Caco-2 (cell line): ENCODE data around the gene MAD1L1. TPM values are rescaled to one million over a fixed set of nuclear protein-coding genes. Genes with fewer than 3 reads are reported as not detected.

Source experiments
- BruUV-seq: library from RNA; stranded (reverse); fragments of 400-500 nt; replicated peaks from 2 replicates; lab custom pipeline; 2021; lab: Mats Ljungman, UMichigan
- CTCF ChIA-PET: fragments of 300-600 bp; sonication (Branson Sonifier 250); formaldehyde crosslinking; loops from one replicate; lab custom pipeline; 2022; ENCODE audit warnings: antibody characterized with exemption; lab: Charles Lee
- POLR2A ChIA-PET: fragments of 300-600 bp; sonication (Branson Sonifier 250); formaldehyde crosslinking; loops from one replicate; lab custom pipeline; 2022; ENCODE audit warnings: antibody characterized with exemption; lab: Charles Lee
- DNase-seq, 2 experiments: peaks; one replicate each; pipeline versions ENCODE4 v3.0.0 to v3.0.0-alpha.2; 2020 to 2022
- H3K27me3 ChIP-seq: replicated peaks from 2 replicates; pipeline ENCODE4 v1.6.0; 2011; ENCODE audit warnings: low read length; ENCODE audit not compliant: control insufficient read depth, insufficient read depth
- H3K36me3 ChIP-seq: 2 replicates; pipeline ENCODE4 v1.5.1; 2011; ENCODE audit warnings: low read length; ENCODE audit not compliant: control insufficient read depth, insufficient read depth
- H3K4me1 ChIP-seq: fragments of 250-450 bp; sonication (Bioruptor Pico); 2 replicates; pipeline ENCODE4 v1.5.1; 2020; ENCODE audit warnings: mild to moderate bottlenecking
- H3K4me3 ChIP-seq: 2 replicates; pipeline ENCODE4 v1.5.1; 2011; ENCODE audit warnings: low read depth, mild to moderate bottlenecking, control low read depth, low read length
- H3K9me3 ChIP-seq: fragments of 250-450 bp; sonication (Bioruptor Pico); 2 replicates; pipeline ENCODE4 v1.5.1; 2020; ENCODE audit warnings: mild to moderate bottlenecking, moderate library complexity
- H3K27ac Mint-ChIP-seq: one replicate; pipeline ENCODE4 v1.8.0; 2022; ENCODE audit warnings: mixed read lengths; ENCODE audit not compliant: unreplicated experiment
- H3K27me3 Mint-ChIP-seq: one replicate; pipeline ENCODE4 v1.8.0; 2022; ENCODE audit warnings: mixed read lengths; ENCODE audit not compliant: insufficient read depth, unreplicated experiment
- H3K36me3 Mint-ChIP-seq: one replicate; pipeline ENCODE4 v1.8.0; 2022; ENCODE audit warnings: mild to moderate bottlenecking, mixed read lengths; ENCODE audit not compliant: insufficient read depth, unreplicated experiment
- H3K4me1 Mint-ChIP-seq: one replicate; pipeline ENCODE4 v1.8.0; 2022; ENCODE audit warnings: low read depth, mixed read lengths; ENCODE audit not compliant: unreplicated experiment
- H3K4me3 Mint-ChIP-seq: one replicate; pipeline ENCODE4 v1.8.0; 2022; ENCODE audit warnings: mild to moderate bottlenecking, moderate library complexity, mixed read lengths; ENCODE audit not compliant: unreplicated experiment
- H3K9me3 Mint-ChIP-seq: one replicate; pipeline ENCODE4 v1.8.0; 2022; ENCODE audit warnings: mixed read lengths; ENCODE audit not compliant: unreplicated experiment
- intact Hi-C: fragments of 100-400 bp; cut with micrococcal nuclease; formaldehyde crosslinking; loops from one replicate; pipeline ENCODE4 v1.10.0; 2022; ENCODE audit not compliant: unreplicated experiment
- total RNA-seq: library from RNA; stranded (reverse); gene quantifications from 2 replicates; pipeline ENCODE4 v1.2.3, GENCODE V29; 2022
- TF ChIP-seq, protein P1 (sequence below), 2 experiments: fragments of 200-600 bp in 1 of 2; IDR thresholded peaks; 1 replicate in 1 of 2; 2 replicates in 1 of 2; pipeline versions ENCODE4 v1.5.1 to v1.8.0; 2011 to 2022; ENCODE audit warnings: antibody characterized with exemption in 1 of 2, control low read depth in 1 of 2, inconsistent platforms in 1 of 2, low read depth in 1 of 2, low read length in 1 of 2, mild to moderate bottlenecking in 1 of 2, moderate library complexity in 1 of 2; ENCODE audit not compliant: insufficient read depth in 1 of 2, severe bottlenecking in 1 of 2, unreplicated experiment in 1 of 2

Gene MAD1L1
- total RNA-seq, 1 experiment from 2014 or later = 58.6 TPM

DNA sequence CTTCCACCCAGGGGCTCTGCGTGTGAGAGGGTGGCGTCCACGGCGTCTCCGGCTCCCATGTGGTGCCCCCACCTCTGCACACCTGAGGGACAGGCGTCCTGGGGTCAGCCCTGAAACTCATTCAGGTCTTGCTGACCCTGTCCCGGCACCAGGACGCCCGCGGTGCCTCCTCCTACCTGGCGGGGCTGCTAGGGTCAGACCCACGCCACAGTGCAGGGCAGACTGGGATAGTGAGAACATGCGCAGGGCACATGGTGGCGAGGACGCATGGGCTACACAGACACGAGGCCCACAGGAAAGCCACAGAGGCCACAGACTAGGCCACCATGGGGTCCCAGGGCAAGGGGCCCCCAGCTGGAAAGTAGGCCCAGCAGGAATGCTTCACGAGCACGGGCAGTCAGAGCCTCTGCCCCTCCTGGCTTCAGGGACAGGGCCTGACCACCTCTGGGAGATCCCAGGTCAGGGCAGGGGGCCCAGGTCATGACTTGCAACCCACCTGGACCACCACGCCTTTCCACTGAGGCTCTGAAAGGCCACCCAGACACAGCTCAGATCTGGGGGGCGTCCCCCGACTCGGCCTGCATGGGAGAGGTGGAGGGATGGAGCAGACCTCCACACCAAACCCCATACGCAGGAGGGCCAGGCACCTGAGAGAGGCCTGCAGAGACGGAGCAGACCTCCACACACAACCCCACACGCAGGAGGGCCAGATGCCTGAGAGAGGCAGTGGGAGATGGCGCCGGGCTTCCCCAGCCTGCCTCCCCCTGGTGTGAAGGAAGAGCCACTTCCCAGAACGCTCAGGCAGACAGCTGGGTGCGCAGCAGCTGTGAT is 374.1 kb downstream of the MAD1L1 start:
- no peaks in the 10 kb centered on the region for H3K4me1 Mint-ChIP-seq
- H3K9me3 Mint-ChIP-seq = no peaks in the 10 kb centered on the region
- peaks cover 8% of the 10 kb centered on the region for H3K36me3 Mint-ChIP-seq
- TF ChIP-seq, protein P1, sequence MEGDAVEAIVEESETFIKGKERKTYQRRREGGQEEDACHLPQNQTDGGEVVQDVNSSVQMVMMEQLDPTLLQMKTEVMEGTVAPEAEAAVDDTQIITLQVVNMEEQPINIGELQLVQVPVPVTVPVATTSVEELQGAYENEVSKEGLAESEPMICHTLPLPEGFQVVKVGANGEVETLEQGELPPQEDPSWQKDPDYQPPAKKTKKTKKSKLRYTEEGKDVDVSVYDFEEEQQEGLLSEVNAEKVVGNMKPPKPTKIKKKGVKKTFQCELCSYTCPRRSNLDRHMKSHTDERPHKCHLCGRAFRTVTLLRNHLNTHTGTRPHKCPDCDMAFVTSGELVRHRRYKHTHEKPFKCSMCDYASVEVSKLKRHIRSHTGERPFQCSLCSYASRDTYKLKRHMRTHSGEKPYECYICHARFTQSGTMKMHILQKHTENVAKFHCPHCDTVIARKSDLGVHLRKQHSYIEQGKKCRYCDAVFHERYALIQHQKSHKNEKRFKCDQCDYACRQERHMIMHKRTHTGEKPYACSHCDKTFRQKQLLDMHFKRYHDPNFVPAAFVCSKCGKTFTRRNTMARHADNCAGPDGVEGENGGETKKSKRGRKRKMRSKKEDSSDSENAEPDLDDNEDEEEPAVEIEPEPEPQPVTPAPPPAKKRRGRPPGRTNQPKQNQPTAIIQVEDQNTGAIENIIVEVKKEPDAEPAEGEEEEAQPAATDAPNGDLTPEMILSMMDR (IDR thresholded peaks at IDR 0.05; ENCODE audit: insufficient read depth in 1 of 2, low read depth in 1 of 2, low read length in 1 of 2, severe bottlenecking in 1 of 2, unreplicated experiment in 1 of 2) = no peak
- ChIA-PET POLR2A (no interaction called here), CTCF (no interaction called here)
- no peak for DNase-seq
- BruUV-seq = no TSS peak
- no peak overlapping the region for H3K27ac Mint-ChIP-seq
- intact Hi-C loops = no loop called here
- Histone ChIP-seq H3K36me3 (no peaks in the 10 kb centered on the region), H3K4me3 (no peak overlapping the region), H3K9me3 (no peaks in the 10 kb centered on the region), H3K4me1 (no peaks in the 10 kb centered on the region), H3K27me3 (no peaks in the 10 kb centered on the region)
- no peak overlapping the region for H3K4me3 Mint-ChIP-seq
- H3K27me3 Mint-ChIP-seq = no peaks in the 10 kb centered on the region

DNA sequence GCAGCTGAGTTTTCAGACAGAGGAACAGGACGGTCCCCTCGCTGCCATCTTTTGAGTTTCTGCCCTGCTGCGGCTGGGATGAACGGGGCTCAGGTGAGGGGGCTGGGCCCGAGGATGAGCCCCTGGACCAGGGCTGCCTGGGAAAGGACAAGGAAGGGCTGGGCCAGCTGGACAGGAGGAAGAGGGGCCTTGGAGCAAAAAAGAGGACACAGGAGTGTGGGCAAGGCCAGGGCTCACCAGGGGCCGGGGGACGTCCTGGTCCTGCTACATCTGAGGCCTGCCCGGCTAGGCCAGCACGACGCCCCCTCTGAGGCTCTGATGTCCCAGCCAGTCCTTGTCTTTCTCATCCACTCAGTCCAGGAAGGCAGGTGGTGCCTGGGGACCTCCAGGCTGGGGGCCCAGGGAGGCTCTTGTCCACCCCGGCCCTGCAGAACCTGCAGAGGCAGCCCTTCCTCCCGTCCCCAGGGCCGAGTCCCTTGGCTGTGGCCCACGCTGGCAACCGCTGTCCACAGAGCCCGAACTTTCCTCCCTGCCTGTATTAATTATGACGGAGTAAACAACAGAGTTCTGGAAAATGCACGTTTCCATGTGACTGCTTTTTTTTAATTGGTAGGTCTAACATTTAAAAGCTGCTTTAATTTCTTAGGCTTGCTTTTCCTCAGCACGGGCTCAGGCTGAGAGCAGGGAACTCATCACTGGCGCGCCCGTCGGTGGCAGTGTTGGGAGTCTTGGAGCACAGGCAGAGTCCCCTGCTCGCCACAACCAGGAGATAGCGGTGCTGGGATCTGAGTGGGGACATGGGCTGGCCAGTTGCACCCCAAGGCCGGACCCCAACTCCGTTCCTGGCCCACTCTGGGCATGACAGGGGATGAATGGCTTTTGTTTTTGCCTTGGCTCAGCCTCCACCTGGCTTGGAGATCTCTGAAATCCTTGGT is 375.0 kb downstream of the MAD1L1 start:
- Mint-ChIP-seq H3K27me3 (no peaks in the 10 kb centered on the region), H3K9me3 (no peaks in the 10 kb centered on the region), H3K4me1 (no peaks in the 10 kb centered on the region), H3K27ac (no peak overlapping the region), H3K4me3 (no peak overlapping the region), H3K36me3 (peaks cover 8% of the 10 kb centered on the region)
- POLR2A ChIA-PET = no interaction called here
- BruUV-seq = no TSS peak
- Histone ChIP-seq H3K4me1 (no peaks in the 10 kb centered on the region), H3K36me3 (no peaks in the 10 kb centered on the region), H3K9me3 (no peaks in the 10 kb centered on the region), H3K4me3 (no peak overlapping the region), H3K27me3 (no peaks in the 10 kb centered on the region)
- TF ChIP-seq, protein P1 (IDR thresholded peaks at IDR 0.05; ENCODE audit: insufficient read depth in 1 of 2, low read depth in 1 of 2, low read length in 1 of 2, severe bottlenecking in 1 of 2, unreplicated experiment in 1 of 2) = no peak
- CTCF ChIA-PET = no interaction called here
- no peak for DNase-seq
- intact Hi-C loops = no loop called here

DNA sequence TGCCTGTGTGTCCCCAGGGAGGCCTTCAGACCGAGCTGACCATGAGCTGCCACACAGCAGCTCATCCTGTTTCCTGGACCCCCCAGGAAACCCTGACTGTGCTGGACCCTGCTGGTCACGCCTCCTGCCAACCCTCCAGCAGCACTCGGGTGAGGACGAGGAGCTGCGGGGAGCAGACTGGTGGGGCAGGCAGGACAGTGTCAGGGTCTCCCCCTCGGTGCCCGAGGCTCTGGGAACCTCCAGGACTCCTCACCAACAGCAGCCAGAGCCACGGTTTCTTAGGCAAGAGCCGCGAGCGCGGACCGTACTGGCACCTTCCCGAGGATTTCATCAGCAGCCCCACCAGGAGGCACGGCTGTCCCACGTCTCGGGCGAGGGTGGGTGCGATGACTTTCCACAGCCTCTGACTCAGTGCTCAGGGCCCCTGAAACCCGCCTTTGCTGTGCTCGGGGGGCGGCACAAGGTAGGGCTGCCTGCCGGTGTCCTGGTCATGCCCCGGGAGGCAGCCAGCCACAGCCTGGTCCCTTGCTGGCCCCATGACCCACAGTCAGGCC is 375.8 kb downstream of the MAD1L1 start:
- peaks cover 8% of the 10 kb centered on the region for H3K36me3 Mint-ChIP-seq
- CTCF ChIA-PET = no interaction called here

More for the DNA sequence above, 375.8 kb downstream of the MAD1L1 start:
- Histone ChIP-seq H3K4me3 (no peak overlapping the region), H3K27me3 (no peaks in the 10 kb centered on the region), H3K4me1 (no peaks in the 10 kb centered on the region), H3K9me3 (no peaks in the 10 kb centered on the region), H3K36me3 (no peaks in the 10 kb centered on the region)
- no peaks in the 10 kb centered on the region for H3K4me1 Mint-ChIP-seq
- no peak for DNase-seq
- BruUV-seq = no TSS peak
- H3K27ac Mint-ChIP-seq = no peak overlapping the region
- no peaks in the 10 kb centered on the region for H3K27me3 Mint-ChIP-seq
- H3K9me3 Mint-ChIP-seq = no peaks in the 10 kb centered on the region
- POLR2A ChIA-PET = no interaction called here
- H3K4me3 Mint-ChIP-seq = no peak overlapping the region
- TF ChIP-seq, protein P1 (IDR thresholded peaks at IDR 0.05; ENCODE audit: insufficient read depth in 1 of 2, low read depth in 1 of 2, low read length in 1 of 2, severe bottlenecking in 1 of 2, unreplicated experiment in 1 of 2) = no peak
- intact Hi-C loops = no loop called here
